IPS DF 4.7 (cell line): ENCODE measurements around the gene FGF1.
A peak's percentile ranks its signal among the peaks of the same experiment; 100 is the strongest.

Source experiments
- DNase-seq: peaks from one replicate; pipeline ENCODE4 v3.0.0-alpha.2; 2013; ENCODE audit warnings: low spot score; ENCODE audit errors: extremely low read depth

Gene FGF1

GRCh38 chr5:142585451-142585850 is 100.4 kb downstream of the FGF1 start:
- DNase-seq: no peak

GRCh38 chr5:142584891-142585290 is 101.0 kb downstream of the FGF1 start:
- no peak for DNase-seq

GRCh38 chr5:142578161-142578830 is 107.6 kb downstream of the FGF1 start:
- DNase-seq: no peak

GRCh38 chr5:142576804-142577203 is 109.1 kb downstream of the FGF1 start:
- DNase-seq: no peak

GRCh38 chr5:142576303-142576702 is 109.6 kb downstream of the FGF1 start:
- no peak for DNase-seq

- DNase-seq: no peak
These were observed 113.9 kb downstream of the FGF1 start for GRCh38 chr5:142572006-142572405.

- no peak for DNase-seq
These were observed 114.5 kb downstream of the FGF1 start for GRCh38 chr5:142571371-142571770.

- no peak for DNase-seq
These were observed 116.0 kb downstream of the FGF1 start for GRCh38 chr5:142569905-142570304.

GRCh38 chr5:142568996-142569335 is 116.9 kb downstream of the FGF1 start:
- DNase-seq: no peak

GRCh38 chr5:142568283-142568995 is 117.5 kb downstream of the FGF1 start:
- DNase-seq: no peak

GRCh38 chr5:142561486-142562097 is 124.3 kb downstream of the FGF1 start:
- no peak for DNase-seq

- DNase-seq: no peak
These were observed 124.9 kb downstream of the FGF1 start for GRCh38 chr5:142561029-142561428.

GRCh38 chr5:142552107-142552506 is 133.8 kb downstream of the FGF1 start:
- DNase-seq: no peak

- peak; percentile 46 for DNase-seq
These were observed 134.4 kb downstream of the FGF1 start for GRCh38 chr5:142551338-142552067.

- DNase-seq: no peak
These were observed 135.4 kb downstream of the FGF1 start for GRCh38 chr5:142550471-142550870.

GRCh38 chr5:142549834-142550233 is 136.1 kb downstream of the FGF1 start:
- DNase-seq: no peak

GRCh38 chr5:142548739-142549275 is 137.1 kb downstream of the FGF1 start:
- peak; percentile 91 for DNase-seq

- no peak for DNase-seq
These were observed 138.2 kb downstream of the FGF1 start for GRCh38 chr5:142547445-142548380.

GRCh38 chr5:142545650-142546322 is 140.1 kb downstream of the FGF1 start:
- DNase-seq: no peak
